ENCODE measurements around the gene TMPRSS9.

TMPRSS9 gene

GRCh38 chr19:2329501-2329916, 30.6 kb upstream of the TMPRSS9 start:
- DNase-seq (ENCODE audit: low read depth) = no peak

DNA sequence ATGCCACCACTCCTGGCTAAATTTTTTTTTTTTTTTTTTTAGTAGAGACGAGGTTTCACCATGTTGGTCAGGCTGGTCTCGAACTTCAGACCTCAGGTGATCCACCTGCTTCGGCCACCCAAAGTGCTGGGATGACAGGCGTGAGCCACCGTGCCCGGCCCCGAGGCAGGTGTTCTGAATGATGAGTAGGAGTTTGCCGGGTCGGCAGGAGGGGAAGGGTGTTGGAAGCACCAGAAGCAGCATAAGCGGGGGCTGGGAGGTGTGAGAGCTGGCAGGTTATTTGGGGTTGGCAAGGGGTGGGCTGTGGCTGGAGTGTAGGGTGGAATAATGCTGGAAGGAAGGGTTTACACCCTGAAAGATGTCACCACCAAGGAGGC, 29.8 kb upstream of the TMPRSS9 start:
- no peak for DNase-seq (ENCODE audit: low read depth)

- DNase-seq (ENCODE audit: low read depth) = no peak
These were observed 29.3 kb upstream of the TMPRSS9 start for GRCh38 chr19:2330632-2331284.

- DNase-seq (ENCODE audit: low read depth) = no peak
These were observed 28.3 kb upstream of the TMPRSS9 start for GRCh38 chr19:2331601-2332246.

DNA sequence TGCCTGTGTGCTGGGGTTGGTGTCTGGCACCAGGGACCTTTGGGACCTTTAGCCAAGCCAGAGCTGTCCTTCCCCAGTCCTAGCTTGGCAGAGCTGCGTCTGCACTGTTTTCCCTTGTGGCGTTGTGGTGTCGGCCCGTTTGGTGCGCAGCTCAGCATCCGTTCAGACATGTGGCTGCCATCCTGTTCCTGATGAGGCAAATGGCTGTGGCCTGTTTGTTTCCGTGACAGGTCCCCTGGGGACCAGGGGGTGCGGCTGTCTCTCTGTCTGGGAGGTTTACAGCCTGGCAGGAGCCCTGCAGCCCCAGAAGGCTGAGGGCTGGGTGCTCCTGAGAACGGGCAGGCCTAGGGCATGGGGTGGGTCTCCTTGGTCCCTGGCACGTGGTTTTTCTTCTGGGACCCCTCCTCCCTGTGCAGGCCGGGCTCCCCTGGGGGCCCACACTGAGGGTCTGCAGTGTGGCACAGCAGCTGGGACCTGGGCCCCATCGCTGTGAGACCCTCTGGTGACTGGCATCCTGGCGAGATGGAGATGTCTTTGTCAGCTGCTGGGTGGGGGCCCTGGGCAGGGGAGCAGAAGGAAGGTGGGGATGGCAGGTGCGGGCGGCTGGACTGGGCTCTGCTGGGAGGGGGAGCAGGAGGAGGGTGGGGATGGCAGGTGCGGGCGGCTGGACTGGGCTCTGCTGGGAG, 27.6 kb upstream of the TMPRSS9 start:
- no peak for DNase-seq (ENCODE audit: low read depth)

GRCh38 chr19:2333027-2333806, 26.8 kb upstream of the TMPRSS9 start:
- no peak for DNase-seq (ENCODE audit: low read depth)

DNA sequence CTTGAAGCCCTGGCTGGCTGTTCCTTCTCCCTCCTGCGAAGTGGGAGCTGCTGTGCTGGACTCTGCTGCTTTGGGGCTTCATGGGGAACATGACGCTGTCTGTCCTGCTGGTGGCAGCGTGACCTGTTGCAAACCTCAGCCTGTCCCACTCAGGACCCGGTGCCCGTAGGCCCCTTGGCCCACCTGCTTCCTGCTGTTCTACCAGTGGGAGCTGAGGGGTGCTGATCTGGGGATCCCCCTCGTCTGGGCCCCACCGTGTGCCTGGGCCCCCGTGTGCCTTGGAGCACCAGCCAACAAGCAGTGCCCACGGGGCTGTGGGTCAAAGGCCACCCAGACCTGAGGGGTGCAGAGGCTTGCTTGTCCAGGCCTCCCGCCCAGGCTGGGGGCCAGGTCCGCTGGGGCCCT, 26.3 kb upstream of the TMPRSS9 start:
- DNase-seq (ENCODE audit: low read depth) = no peak

GRCh38 chr19:2334426-2334825, 25.6 kb upstream of the TMPRSS9 start:
- no peak for DNase-seq (ENCODE audit: low read depth)

DNA sequence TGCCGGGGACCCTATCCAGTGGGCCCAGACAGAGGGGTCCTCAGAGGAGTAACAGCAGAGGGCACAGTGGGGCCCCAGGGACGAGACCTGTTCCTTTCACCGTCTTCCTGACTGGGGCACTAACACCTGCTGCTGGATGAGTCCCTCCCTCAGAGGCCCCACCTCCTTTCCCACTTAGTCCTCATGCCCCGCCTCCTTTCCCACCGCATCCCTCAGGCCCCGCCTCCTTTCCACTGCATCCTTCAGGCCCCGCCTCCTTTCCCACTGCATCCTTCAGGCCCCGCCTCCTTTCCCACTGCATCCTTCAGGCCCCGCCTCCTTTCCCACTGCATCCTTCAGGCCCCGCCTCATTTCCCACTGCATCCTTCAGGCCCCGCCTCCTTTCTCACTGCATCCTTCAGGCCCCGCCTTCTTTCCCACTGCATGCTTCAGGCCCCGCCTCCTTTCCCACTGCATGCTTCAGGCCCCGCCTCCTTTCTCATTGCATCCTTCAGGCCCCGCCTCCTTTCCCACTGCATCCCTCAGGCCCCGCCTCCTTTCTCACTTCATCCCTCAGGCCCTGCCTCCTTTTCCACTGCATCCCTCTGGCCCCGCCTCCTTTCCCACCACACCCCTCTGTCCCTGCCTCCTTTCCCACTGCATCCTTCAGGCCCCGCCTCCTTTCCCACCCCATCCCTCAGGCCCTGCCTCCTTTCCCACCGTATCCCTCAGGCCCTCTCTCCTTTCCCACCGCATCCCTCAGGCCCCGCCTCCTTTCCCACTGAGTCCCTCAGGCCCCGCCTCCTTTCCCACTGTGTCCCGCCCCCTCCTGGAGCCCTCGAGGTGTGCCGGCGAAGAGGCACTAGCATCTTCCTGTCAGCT, 24.8 kb upstream of the TMPRSS9 start:
- DNase-seq (ENCODE audit: low read depth) = no peak

- no peak for DNase-seq (ENCODE audit: low read depth)
These were observed 24.2 kb upstream of the TMPRSS9 start for GRCh38 chr19:2335848-2336247.

GRCh38 chr19:2336528-2337328, 23.3 kb upstream of the TMPRSS9 start:
- no peak for DNase-seq (ENCODE audit: low read depth)

DNA sequence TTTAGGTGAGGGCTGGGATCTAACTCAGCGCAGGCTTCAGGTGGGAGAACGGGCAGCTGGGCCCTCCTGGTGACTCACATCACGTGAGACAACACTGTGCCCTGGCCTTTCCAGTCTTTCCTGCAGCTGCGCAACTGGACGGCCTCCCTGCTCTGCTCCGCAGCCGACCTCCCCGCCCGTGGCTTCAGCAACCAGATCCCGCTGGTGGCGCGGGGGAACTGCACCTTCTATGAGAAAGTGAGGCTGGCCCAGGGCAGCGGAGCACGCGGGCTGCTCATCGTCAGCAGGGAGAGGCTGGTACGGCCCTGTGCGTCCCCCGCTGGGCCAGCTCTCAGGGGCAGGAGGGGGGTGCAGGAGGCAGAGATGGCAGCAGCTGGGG, 22.7 kb upstream of the TMPRSS9 start:
- peak; percentile 11 for DNase-seq (ENCODE audit: low read depth)

- no peak for DNase-seq (ENCODE audit: low read depth)
These were observed 21.9 kb upstream of the TMPRSS9 start for GRCh38 chr19:2338055-2338615.

DNA sequence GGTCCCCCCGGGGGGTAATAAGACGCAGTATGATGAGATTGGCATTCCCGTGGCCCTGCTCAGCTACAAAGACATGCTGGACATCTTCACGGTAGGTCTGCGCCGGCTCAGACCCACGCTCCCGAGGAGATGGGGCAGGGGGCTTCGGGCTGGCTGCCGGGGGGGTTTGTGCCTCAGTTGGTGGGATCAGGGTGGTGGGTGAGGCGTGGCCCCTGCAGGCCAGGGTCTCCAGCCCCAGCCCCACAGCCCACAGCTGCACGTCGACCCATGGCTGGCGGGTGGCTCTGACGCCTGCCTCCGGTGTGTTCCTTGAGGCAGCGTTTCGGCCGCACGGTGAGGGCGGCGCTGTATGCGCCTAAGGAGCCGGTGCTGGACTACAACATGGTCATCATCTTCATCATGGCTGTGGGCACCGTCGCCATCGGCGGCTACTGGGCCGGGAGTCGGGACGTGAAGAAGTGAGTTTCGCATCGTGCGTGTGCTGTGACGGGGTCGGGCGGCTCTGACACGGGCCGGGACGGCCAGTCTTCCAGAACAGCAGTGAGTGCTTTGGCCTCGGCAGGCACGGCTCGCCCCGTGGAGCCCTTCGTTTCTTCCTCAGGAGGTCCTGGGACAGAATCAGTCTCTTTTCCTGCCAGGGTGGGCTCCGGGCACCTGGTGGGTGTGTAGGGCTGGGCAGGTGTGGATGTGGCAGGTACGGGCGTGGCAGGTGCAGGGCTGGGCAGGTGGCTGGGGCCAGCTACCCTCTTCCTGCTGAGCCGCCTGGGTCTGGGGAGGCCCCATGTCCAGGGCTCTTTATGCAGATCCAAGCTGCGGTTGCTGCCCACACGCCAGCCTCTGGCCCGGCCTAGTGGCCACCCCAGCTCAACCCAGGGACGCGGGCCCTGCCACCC, 21.1 kb upstream of the TMPRSS9 start:
- no peak for DNase-seq (ENCODE audit: low read depth)

- DNase-seq (ENCODE audit: low read depth) = no peak
These were observed 20.3 kb upstream of the TMPRSS9 start for GRCh38 chr19:2339644-2340310.

GRCh38 chr19:2340496-2341243, 19.4 kb upstream of the TMPRSS9 start:
- no peak for DNase-seq (ENCODE audit: low read depth)

DNA sequence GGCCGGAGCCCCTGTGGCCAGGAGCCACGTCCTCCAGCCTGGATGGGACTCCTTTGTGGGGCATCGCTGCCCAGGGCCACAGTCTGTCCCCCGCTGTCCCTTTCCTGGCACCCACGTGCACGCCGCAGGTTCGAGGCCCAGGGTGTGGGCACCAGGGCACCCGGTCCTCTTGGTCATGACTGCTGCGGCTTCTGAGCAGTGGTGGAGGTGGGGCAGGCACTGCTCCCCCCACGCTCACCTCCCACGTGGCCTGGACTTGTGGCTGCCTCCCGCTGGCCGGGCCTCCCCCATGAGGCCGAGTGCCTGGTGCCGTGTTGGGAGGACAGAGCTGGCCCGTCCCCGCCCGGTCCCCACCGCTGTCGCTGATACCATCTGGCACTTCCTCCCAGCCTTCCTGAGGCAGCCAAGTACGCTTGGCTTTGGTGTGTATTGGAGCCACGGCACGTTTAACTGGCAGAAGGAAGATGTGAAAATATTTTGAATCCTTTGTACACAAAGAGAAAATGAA, 18.8 kb upstream of the TMPRSS9 start:
- DNase-seq (ENCODE audit: low read depth) = no peak

DNA sequence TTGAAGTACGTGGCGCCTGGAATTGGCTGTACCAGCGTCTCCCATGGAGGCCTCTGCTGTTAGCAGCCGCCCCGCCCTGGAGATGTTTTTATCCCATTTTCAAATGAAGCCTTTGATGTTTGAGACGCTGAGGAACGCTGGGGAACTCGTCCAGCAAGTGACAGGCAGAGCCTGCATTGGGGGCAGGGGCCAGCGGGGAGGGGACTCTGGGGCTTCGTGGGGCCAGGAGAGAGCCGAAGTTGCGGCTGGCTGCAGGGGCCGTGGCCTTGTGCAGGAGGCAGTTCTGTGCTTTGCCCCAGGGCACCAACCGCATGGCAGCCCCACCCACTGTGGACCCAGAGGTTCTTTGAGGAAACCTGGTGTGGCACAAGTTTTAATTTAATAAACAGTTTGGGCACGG, 18.1 kb upstream of the TMPRSS9 start:
- no peak for DNase-seq (ENCODE audit: low read depth)

Data from stromal cell of bone marrow (primary cell).